CD8-positive, alpha-beta memory T cell (primary cell): ENCODE data around the gene ABLIM1. TPM values are rescaled to one million over a fixed set of nuclear protein-coding genes. Genes with fewer than 3 reads are reported as not detected.

Experiments
- CTCF ChIA-PET: fragments of 350-600 bp; sonication (Branson Sonifier 250); formaldehyde crosslinking; loops from one replicate; lab custom pipeline; 2021; ENCODE audit warnings: antibody characterized with exemption; lab: Charles Lee
- POLR2A ChIA-PET: fragments of 350-600 bp; sonication (Branson Sonifier 250); formaldehyde crosslinking; loops from one replicate; lab custom pipeline; 2021; ENCODE audit warnings: antibody characterized with exemption; lab: Charles Lee
- DNase-seq, 5 donors: peaks; one replicate each; pipeline versions ENCODE4 v3.0.0 to v3.0.0-alpha.2; 2020 to 2022; ENCODE audit warnings: mixed read lengths in 1 of 5
- H3K27ac ChIP-seq: one replicate; pipeline ENCODE4 v1.7.0; 2013; ENCODE audit warnings: low read depth, mild to moderate bottlenecking, low read length, moderate library complexity
- H3K27me3 ChIP-seq: 2 replicates; pipeline ENCODE4 v1.7.0; 2013; ENCODE audit warnings: low read length, mild to moderate bottlenecking; ENCODE audit not compliant: insufficient read depth, poor library complexity, severe bottlenecking
- H3K36me3 ChIP-seq: 2 replicates; pipeline ENCODE4 v1.7.0; 2013; ENCODE audit warnings: mild to moderate bottlenecking, low read length, moderate library complexity; ENCODE audit not compliant: insufficient read depth
- H3K4me1 ChIP-seq: 2 replicates; pipeline ENCODE4 v1.7.0; 2013; ENCODE audit warnings: mild to moderate bottlenecking, low read length, moderate library complexity; ENCODE audit not compliant: insufficient read depth
- H3K4me3 ChIP-seq: 2 replicates; pipeline ENCODE4 v1.7.0; 2013; ENCODE audit warnings: mild to moderate bottlenecking, low read length
- H3K9me3 ChIP-seq: 2 replicates; pipeline ENCODE4 v1.7.0; 2013; ENCODE audit warnings: mild to moderate bottlenecking, low read length
- H3K27ac Mint-ChIP-seq, 8 donors: one replicate each; pipeline ENCODE4 v1.8.0; 2020 to 2021; ENCODE audit warnings: mixed read lengths in 8 of 8, mild to moderate bottlenecking in 6 of 8, inconsistent platforms in 3 of 8, moderate library complexity in 3 of 8
- H3K27me3 Mint-ChIP-seq, 2 donors: one replicate each; pipeline ENCODE4 v1.8.0; 2020 to 2021; ENCODE audit warnings: mixed read lengths in 2 of 2, mild to moderate bottlenecking in 1 of 2, moderate library complexity in 1 of 2
- H3K36me3 Mint-ChIP-seq, 3 donors: one replicate each; pipeline ENCODE4 v1.8.0; 2020 to 2021; ENCODE audit warnings: mixed read lengths in 3 of 3, inconsistent platforms in 1 of 3, mild to moderate bottlenecking in 1 of 3
- H3K4me1 Mint-ChIP-seq, 3 donors: one replicate each; pipeline ENCODE4 v1.8.0; 2020 to 2021; ENCODE audit warnings: mixed read lengths in 3 of 3, inconsistent platforms in 1 of 3, mild to moderate bottlenecking in 1 of 3
- H3K4me3 Mint-ChIP-seq, 7 donors: one replicate each; pipeline ENCODE4 v1.8.0; 2020 to 2021; ENCODE audit warnings: mixed read lengths in 7 of 7, mild to moderate bottlenecking in 6 of 7, moderate library complexity in 4 of 7, inconsistent platforms in 2 of 7
- H3K9me3 Mint-ChIP-seq, 5 donors: one replicate each; pipeline ENCODE4 v1.8.0; 2020 to 2022; ENCODE audit warnings: mixed read lengths in 5 of 5, mild to moderate bottlenecking in 3 of 5, moderate library complexity in 2 of 5, inconsistent platforms in 1 of 5
- polyA plus RNA-seq: library from polyadenylated mRNA; unstranded; fragments of 300-500 nt; fragmentation: Illumina TruSeq; gene quantifications from one replicate; pipeline ENCODE4 v1.2.3, GENCODE V29; 2021
- total RNA-seq, 2 experiments: library from RNA; stranded (reverse); gene quantifications; one replicate each; pipeline ENCODE4 v1.2.3, GENCODE V29; 2021

Gene ABLIM1
- total and polyA plus RNA-seq, 3 experiments from 2014 or later: 45.8 to 123 (median 48.3) TPM

GRCh38 chr10:114623661-114624294 is 34.3 kb downstream of the ABLIM1 start:
- CTCF ChIA-PET: no interaction called here
- peak overlapping the region in 1 of 8 donors; percentile 21 for H3K27ac Mint-ChIP-seq

GRCh38 chr10:114623155-114623554 is 34.9 kb downstream of the ABLIM1 start:
- ChIA-PET POLR2A (no interaction called here), CTCF (no interaction called here)
- Histone ChIP-seq H3K27ac (no peak overlapping the region), H3K4me1 (no peaks in the 10 kb centered on the region), H3K36me3 (no peaks in the 10 kb centered on the region), H3K9me3 (no peaks in the 10 kb centered on the region), H3K4me3 (no peak overlapping the region), H3K27me3 (no peaks in the 10 kb centered on the region)
- Mint-ChIP-seq H3K27ac (no peak overlapping the region), H3K9me3 (peaks cover 5 to 11% (median 5%) of the 10 kb centered on the region in 5 donors), H3K36me3 (peaks cover 0 to 21% (median 4%) of the 10 kb centered on the region in 3 donors), H3K4me3 (no peak overlapping the region), H3K27me3 (no peaks in the 10 kb centered on the region), H3K4me1 (no peaks in the 10 kb centered on the region)
- no peak for DNase-seq

More at GRCh38 chr10:114623661-114624294, 34.3 kb downstream of the ABLIM1 start:
- no peaks in the 10 kb centered on the region for H3K4me1 ChIP-seq
- no peak overlapping the region for H3K27ac ChIP-seq
- H3K4me3 ChIP-seq: no peak overlapping the region
- H3K9me3 Mint-ChIP-seq: peaks cover 5 to 11% (median 5%) of the 10 kb centered on the region in 5 donors
- H3K36me3 Mint-ChIP-seq: peaks cover 0 to 21% (median 4%) of the 10 kb centered on the region in 3 donors
- peaks cover 0 to under 1% of the 10 kb centered on the region in 2 donors for H3K27me3 Mint-ChIP-seq
- POLR2A ChIA-PET: no interaction called here
- no peaks in the 10 kb centered on the region for H3K4me1 Mint-ChIP-seq
- no peak overlapping the region for H3K4me3 Mint-ChIP-seq
- no peak for DNase-seq
- no peaks in the 10 kb centered on the region for H3K9me3 ChIP-seq
- no peaks in the 10 kb centered on the region for H3K27me3 ChIP-seq
- H3K36me3 ChIP-seq: no peaks in the 10 kb centered on the region

- H3K27ac ChIP-seq: no peak overlapping the region
- CTCF ChIA-PET: no interaction called here
- no peaks in the 10 kb centered on the region for H3K27me3 ChIP-seq
- POLR2A ChIA-PET: no interaction called here
- Mint-ChIP-seq H3K4me3 (no peak overlapping the region), H3K27me3 (peaks cover 0 to 4% of the 10 kb centered on the region in 2 donors), H3K36me3 (peaks cover 0 to 8% (median 4%) of the 10 kb centered on the region in 3 donors), H3K4me1 (peaks cover 5 to 6% (median 5%) of the 10 kb centered on the region in 3 donors), H3K9me3 (peaks cover 0 to 4% (median 0%) of the 10 kb centered on the region in 5 donors), H3K27ac (no peak overlapping the region)
- no peaks in the 10 kb centered on the region for H3K9me3 ChIP-seq
- H3K36me3 ChIP-seq: no peaks in the 10 kb centered on the region
- no peak for DNase-seq
- no peaks in the 10 kb centered on the region for H3K4me1 ChIP-seq
- H3K4me3 ChIP-seq: no peak overlapping the region
Observed at GRCh38 chr10:114618722-114619121, 39.4 kb downstream of the ABLIM1 start.

GRCh38 chr10:114616516-114616915 is 41.6 kb downstream of the ABLIM1 start:
- Mint-ChIP-seq H3K27me3 (peaks cover 0 to 4% of the 10 kb centered on the region in 2 donors), H3K36me3 (peaks cover 0 to 3% (median 0%) of the 10 kb centered on the region in 3 donors), H3K4me1 (peaks cover 5 to 6% (median 5%) of the 10 kb centered on the region in 3 donors), H3K4me3 (no peak overlapping the region), H3K9me3 (peaks cover 0 to 2% (median 0%) of the 10 kb centered on the region in 5 donors), H3K27ac (no peak overlapping the region)
- Histone ChIP-seq H3K9me3 (no peaks in the 10 kb centered on the region), H3K4me1 (no peaks in the 10 kb centered on the region), H3K27me3 (no peaks in the 10 kb centered on the region), H3K36me3 (no peaks in the 10 kb centered on the region), H3K4me3 (no peak overlapping the region), H3K27ac (no peak overlapping the region)
- DNase-seq: no peak
- POLR2A ChIA-PET: no interaction called here
- CTCF ChIA-PET: interaction anchor here (0.9 kb wide), 1 partner anchor 11 kb away, joined by 3 read pairs; no protein-coding TSS in a partner anchor

- CTCF ChIA-PET: no interaction called here
Observed at GRCh38 chr10:114616103-114616502, 42.0 kb downstream of the ABLIM1 start.

GRCh38 chr10:114615600-114616007 is 42.5 kb downstream of the ABLIM1 start:
- POLR2A ChIA-PET: no interaction called here

More at GRCh38 chr10:114616103-114616502, 42.0 kb downstream of the ABLIM1 start:
- no peak for DNase-seq
- Mint-ChIP-seq H3K4me1 (peaks cover 5 to 6% (median 5%) of the 10 kb centered on the region in 3 donors), H3K4me3 (no peak overlapping the region), H3K9me3 (no peaks in the 10 kb centered on the region), H3K27me3 (peaks cover 0 to 4% of the 10 kb centered on the region in 2 donors), H3K36me3 (no peaks in the 10 kb centered on the region), H3K27ac (no peak overlapping the region)
- Histone ChIP-seq H3K4me3 (no peak overlapping the region), H3K27ac (no peak overlapping the region), H3K36me3 (no peaks in the 10 kb centered on the region), H3K4me1 (no peaks in the 10 kb centered on the region), H3K27me3 (no peaks in the 10 kb centered on the region), H3K9me3 (no peaks in the 10 kb centered on the region)
- POLR2A ChIA-PET: no interaction called here

GRCh38 chr10:114613237-114613979 is 44.7 kb downstream of the ABLIM1 start:
- ChIA-PET CTCF (interaction anchor here (1.0 kb wide), 1 partner anchor 142 kb away, joined by 3 read pairs; no protein-coding TSS in a partner anchor), POLR2A (no interaction called here)
- H3K4me3 ChIP-seq: no peak overlapping the region
- no peak for DNase-seq
- no peaks in the 10 kb centered on the region for H3K36me3 ChIP-seq
- no peaks in the 10 kb centered on the region for H3K9me3 ChIP-seq
- Mint-ChIP-seq H3K36me3 (no peaks in the 10 kb centered on the region), H3K27ac (no peak overlapping the region), H3K4me1 (peaks cover 5 to 6% (median 5%) of the 10 kb centered on the region in 3 donors), H3K4me3 (no peak overlapping the region), H3K9me3 (no peaks in the 10 kb centered on the region), H3K27me3 (peaks cover 0 to 4% of the 10 kb centered on the region in 2 donors)
- no peak overlapping the region for H3K27ac ChIP-seq
- no peaks in the 10 kb centered on the region for H3K4me1 ChIP-seq
- H3K27me3 ChIP-seq: no peaks in the 10 kb centered on the region

More at GRCh38 chr10:114615600-114616007, 42.5 kb downstream of the ABLIM1 start:
- Mint-ChIP-seq H3K9me3 (no peaks in the 10 kb centered on the region), H3K4me1 (peaks cover 5 to 6% (median 5%) of the 10 kb centered on the region in 3 donors), H3K4me3 (no peak overlapping the region), H3K27ac (no peak overlapping the region), H3K27me3 (peaks cover 0 to 4% of the 10 kb centered on the region in 2 donors), H3K36me3 (no peaks in the 10 kb centered on the region)
- no peak for DNase-seq
- Histone ChIP-seq H3K4me3 (no peak overlapping the region), H3K36me3 (no peaks in the 10 kb centered on the region), H3K9me3 (no peaks in the 10 kb centered on the region), H3K27ac (no peak overlapping the region), H3K27me3 (no peaks in the 10 kb centered on the region), H3K4me1 (no peaks in the 10 kb centered on the region)
- CTCF ChIA-PET: no interaction called here

- Histone ChIP-seq H3K4me1 (no peaks in the 10 kb centered on the region), H3K9me3 (no peaks in the 10 kb centered on the region), H3K27me3 (no peaks in the 10 kb centered on the region), H3K4me3 (no peak overlapping the region), H3K27ac (no peak overlapping the region), H3K36me3 (no peaks in the 10 kb centered on the region)
- ChIA-PET POLR2A (no interaction called here), CTCF (no interaction called here)
- Mint-ChIP-seq H3K4me1 (peaks cover 5 to 6% (median 5%) of the 10 kb centered on the region in 3 donors), H3K9me3 (no peaks in the 10 kb centered on the region), H3K4me3 (no peak overlapping the region), H3K27ac (no peak overlapping the region), H3K36me3 (no peaks in the 10 kb centered on the region), H3K27me3 (peaks cover 0 to 4% of the 10 kb centered on the region in 2 donors)
- DNase-seq: no peak
Observed at GRCh38 chr10:114611617-114612016, 46.5 kb downstream of the ABLIM1 start.
